ENCODE measurements around the gene CCT5.
"Not testable (repeated sequence)": the region's sequence is repeated elsewhere in the genome, so short reads cannot be mapped to it uniquely, and the experiment has no call there.

CCT5 gene

GRCh38 chr5:10304932-10305331, 54.9 kb downstream of the CCT5 start:
- no peak for DNase-seq

GRCh38 chr5:10306114-10306513, 56.0 kb downstream of the CCT5 start:
- no peak for DNase-seq

- DNase-seq = no peak
These were observed 56.7 kb downstream of the CCT5 start for GRCh38 chr5:10306806-10307205.

GRCh38 chr5:10307206-10308148, 57.4 kb downstream of the CCT5 start, which contains the start of gene CMBL:
TSS of gene CMBL (minus strand) at chr5:10307902. CDS start at chr5:10290762, 17,140 bp downstream.
- DNase-seq = no peak

- DNase-seq = no peak
These were observed 58.8 kb downstream of the CCT5 start for GRCh38 chr5:10308844-10309243.

GRCh38 chr5:10310066-10310779, 60.1 kb downstream of the CCT5 start:
- DNase-seq = no peak

- not testable (repeated sequence) for DNase-seq
These were observed 60.9 kb downstream of the CCT5 start for GRCh38 chr5:10310835-10311570.

- DNase-seq = no peak
These were observed 61.7 kb downstream of the CCT5 start for GRCh38 chr5:10311595-10312425.

GRCh38 chr5:10315201-10315600, 65.1 kb downstream of the CCT5 start:
- DNase-seq = no peak

All from CD4-positive, alpha-beta T cell treated with Interleukin-21 for 1 hour (primary cell).